HUES6 (cell line): ENCODE measurements around the gene ROBO3.

Experiments used
- H3K27ac ChIP-seq: 2 replicates; pipeline ENCODE4 v1.7.0; 2013; ENCODE audit warnings: low read depth, mild to moderate bottlenecking, low read length, inconsistent platforms
- H3K27me3 ChIP-seq: 2 replicates; pipeline ENCODE4 v1.6.1; 2013; ENCODE audit warnings: low read length; ENCODE audit not compliant: control insufficient read depth, insufficient read depth
- H3K36me3 ChIP-seq: 2 replicates; pipeline ENCODE4 v1.6.1; 2013; ENCODE audit warnings: low read length; ENCODE audit not compliant: control insufficient read depth, insufficient read depth
- H3K4me1 ChIP-seq: 2 replicates; pipeline ENCODE4 v1.6.1; 2013; ENCODE audit warnings: low read length; ENCODE audit not compliant: control insufficient read depth, insufficient read depth
- H3K4me3 ChIP-seq: 2 replicates; pipeline ENCODE4 v1.5.1; 2013; ENCODE audit warnings: low read depth, low read length
- H3K9ac ChIP-seq: one replicate; pipeline ENCODE4 v1.6.1; 2013; ENCODE audit warnings: mild to moderate bottlenecking, low read length
- H3K9me3 ChIP-seq: 2 replicates; pipeline ENCODE4 v1.6.1; 2013; ENCODE audit warnings: low read depth, low read length; ENCODE audit not compliant: control insufficient read depth, insufficient read depth

The ROBO3 gene

GRCh38 chr11:124865181-124865901 is at the start of gene ROBO3:
TSS of gene ROBO3 (plus strand) at chr11:124865432. CDS start at chr11:124865578, 146 bp downstream.
- Histone ChIP-seq H3K9me3 (no peaks in the 10 kb centered on the region), H3K9ac (no peak within 1 kb of the TSS), H3K27ac (no peak within 1 kb of the TSS), H3K27me3 (peaks cover 100% of the 10 kb centered on the region), H3K4me1 (peaks cover 31% of the 10 kb centered on the region), H3K4me3 (peak within 1 kb of the TSS; percentile 50), H3K36me3 (no peaks in the 10 kb centered on the region)

GRCh38 chr11:124817036-124817435 is 48.2 kb upstream of the ROBO3 start:
- no peak overlapping the region for H3K27ac ChIP-seq
- H3K4me1 ChIP-seq: no peaks in the 10 kb centered on the region
- H3K36me3 ChIP-seq: no peaks in the 10 kb centered on the region
- H3K9me3 ChIP-seq: no peaks in the 10 kb centered on the region; the same call in 1 of the 2 replicates
- H3K9ac ChIP-seq: no peak overlapping the region
- H3K4me3 ChIP-seq: no peak overlapping the region
- peaks cover 10% of the 10 kb centered on the region for H3K27me3 ChIP-seq

GRCh38 chr11:124821995-124822730 is 43.1 kb upstream of the ROBO3 start:
- no peaks in the 10 kb centered on the region for H3K4me1 ChIP-seq

GRCh38 chr11:124823512-124824376 is 41.5 kb upstream of the ROBO3 start:
- Histone ChIP-seq H3K4me1 (no peaks in the 10 kb centered on the region), H3K9ac (no peak overlapping the region), H3K36me3 (no peaks in the 10 kb centered on the region), H3K27ac (no peak overlapping the region), H3K27me3 (peaks cover 13% of the 10 kb centered on the region), H3K9me3 (no peaks in the 10 kb centered on the region), H3K4me3 (no peak overlapping the region)

More at GRCh38 chr11:124821995-124822730, 43.1 kb upstream of the ROBO3 start:
- Histone ChIP-seq H3K9ac (no peak overlapping the region), H3K27me3 (peaks cover 18% of the 10 kb centered on the region), H3K4me3 (no peak overlapping the region), H3K27ac (no peak overlapping the region), H3K36me3 (no peaks in the 10 kb centered on the region), H3K9me3 (no peaks in the 10 kb centered on the region)

GRCh38 chr11:124825876-124826275 is 39.4 kb upstream of the ROBO3 start:
- Histone ChIP-seq H3K27ac (no peak overlapping the region), H3K36me3 (no peaks in the 10 kb centered on the region), H3K9me3 (no peaks in the 10 kb centered on the region), H3K4me3 (no peak overlapping the region), H3K27me3 (peaks cover 18% of the 10 kb centered on the region; the same call in 1 of the 2 replicates), H3K4me1 (no peaks in the 10 kb centered on the region), H3K9ac (no peak overlapping the region)

- Histone ChIP-seq H3K4me3 (no peak overlapping the region), H3K9ac (no peak overlapping the region), H3K27me3 (peaks cover 18% of the 10 kb centered on the region; the same call in 1 of the 2 replicates), H3K27ac (no peak overlapping the region), H3K36me3 (no peaks in the 10 kb centered on the region), H3K9me3 (no peaks in the 10 kb centered on the region), H3K4me1 (0 out of 2 replicates have a peak, but pooled peaks cover 5% of the 10 kb centered on the region)
Observed at GRCh38 chr11:124829986-124830385, 35.2 kb upstream of the ROBO3 start.

- Histone ChIP-seq H3K4me3 (no peak overlapping the region), H3K9ac (no peak overlapping the region), H3K27ac (no peak overlapping the region), H3K9me3 (no peaks in the 10 kb centered on the region), H3K27me3 (peaks cover 21% of the 10 kb centered on the region), H3K4me1 (0 out of 2 replicates have a peak, but pooled peaks cover 5% of the 10 kb centered on the region), H3K36me3 (no peaks in the 10 kb centered on the region)
Observed at GRCh38 chr11:124830749-124831148, 34.5 kb upstream of the ROBO3 start.

- Histone ChIP-seq H3K4me3 (no peak overlapping the region), H3K9ac (no peak overlapping the region), H3K27ac (no peak overlapping the region), H3K4me1 (0 out of 2 replicates have a peak, but pooled peaks cover 5% of the 10 kb centered on the region), H3K9me3 (no peaks in the 10 kb centered on the region), H3K36me3 (no peaks in the 10 kb centered on the region), H3K27me3 (peaks cover 23% of the 10 kb centered on the region)
Observed at GRCh38 chr11:124831897-124832296, 33.3 kb upstream of the ROBO3 start.

- Histone ChIP-seq H3K27me3 (peaks cover 28% of the 10 kb centered on the region), H3K9ac (no peak overlapping the region), H3K9me3 (no peaks in the 10 kb centered on the region), H3K36me3 (no peaks in the 10 kb centered on the region), H3K4me3 (no peak overlapping the region), H3K4me1 (0 out of 2 replicates have a peak, but pooled peaks cover 5% of the 10 kb centered on the region), H3K27ac (no peak overlapping the region)
Observed at GRCh38 chr11:124832571-124832970, 32.7 kb upstream of the ROBO3 start.

- H3K27me3 ChIP-seq: peaks cover 47% of the 10 kb centered on the region
- no peak overlapping the region for H3K27ac ChIP-seq
- H3K9me3 ChIP-seq: no peaks in the 10 kb centered on the region
- no peak overlapping the region for H3K4me3 ChIP-seq
- H3K4me1 ChIP-seq: 0 out of 2 replicates have a peak, but pooled peaks cover 5% of the 10 kb centered on the region
- H3K36me3 ChIP-seq: no peaks in the 10 kb centered on the region
- H3K9ac ChIP-seq: no peak overlapping the region
Observed at GRCh38 chr11:124834526-124835180, 30.6 kb upstream of the ROBO3 start.
